Lower lobe of right lung (tissue), 2 donors: ENCODE data around the gene ORC3. TPM values are rescaled to one million over a fixed set of nuclear protein-coding genes. Genes with fewer than 3 reads are reported as not detected.

Source experiments
- ATAC-seq, 2 donors: fragments of 200-7000 bp; cut with Tn5 transposase; one replicate each; pipeline ENCODE4 v1.9.1; 2020 to 2022; ENCODE audit warnings: mild to moderate bottlenecking in 2 of 2, moderate library complexity in 2 of 2
- DNase-seq: peaks from one replicate; pipeline ENCODE4 v3.0.0-alpha.2; 2020
- H3K27ac ChIP-seq: fragments of 200-600 bp; one replicate; pipeline ENCODE4 v1.8.0; 2022
- H3K27me3 ChIP-seq: fragments of 200-600 bp; one replicate; pipeline ENCODE4 v1.8.0; 2022; ENCODE audit warnings: low read depth
- H3K36me3 ChIP-seq: fragments of 200-600 bp; one replicate; pipeline ENCODE4 v1.8.0; 2022; ENCODE audit warnings: mild to moderate bottlenecking
- H3K4me1 ChIP-seq: fragments of 200-600 bp; one replicate; pipeline ENCODE4 v1.8.0; 2022
- H3K4me3 ChIP-seq: fragments of 200-600 bp; one replicate; pipeline ENCODE4 v1.8.0; 2022; ENCODE audit warnings: mild to moderate bottlenecking
- H3K9me3 ChIP-seq: fragments of 200-600 bp; one replicate; pipeline ENCODE4 v1.8.0; 2022
- CTCF ChIP-seq: fragments of 200-600 bp; IDR thresholded peaks from one replicate; pipeline ENCODE4 v1.8.0; 2022; ENCODE audit warnings: antibody characterized with exemption, mild to moderate bottlenecking
- intact Hi-C: fragments of 100-400 bp; cut with DNase I; formaldehyde crosslinking; loops from one replicate; pipeline ENCODE4 v1.11.0; 2022
- total RNA-seq: library from RNA; stranded (reverse); fragmentation: NEBNext Ultra II Directional; extraction: Animal tissue kit (Norgen Biotek cat#: 25700); gene quantifications from one replicate; pipeline ENCODE4 v1.2.1, GENCODE V29; 2021
- donor health status: DM: no; HTN: yes; CAD: no; lungs with severe emphysema.

Gene ORC3
- total RNA-seq, 1 donor from 2014 or later, result 16.6 TPM

GRCh38 chr6:87544474-87544735 is 45.5 kb upstream of the ORC3 start:
- Histone ChIP-seq H3K4me3 (no peak overlapping the region), H3K9me3 (no peaks in the 10 kb centered on the region), H3K27ac (no peak overlapping the region), H3K4me1 (peaks cover 5% of the 10 kb centered on the region), H3K27me3 (no peaks in the 10 kb centered on the region), H3K36me3 (peaks cover 78% of the 10 kb centered on the region)
- intact Hi-C loops, result no loop called here
- ATAC-seq, result no peak
- no peak for DNase-seq
- no peak for TF ChIP-seq CTCF

- intact Hi-C loops, result no loop called here
- TF ChIP-seq CTCF, result no peak
- no peak for DNase-seq
Measured at GRCh38 chr6:87551799-87552198, 38.1 kb upstream of the ORC3 start.

DNA sequence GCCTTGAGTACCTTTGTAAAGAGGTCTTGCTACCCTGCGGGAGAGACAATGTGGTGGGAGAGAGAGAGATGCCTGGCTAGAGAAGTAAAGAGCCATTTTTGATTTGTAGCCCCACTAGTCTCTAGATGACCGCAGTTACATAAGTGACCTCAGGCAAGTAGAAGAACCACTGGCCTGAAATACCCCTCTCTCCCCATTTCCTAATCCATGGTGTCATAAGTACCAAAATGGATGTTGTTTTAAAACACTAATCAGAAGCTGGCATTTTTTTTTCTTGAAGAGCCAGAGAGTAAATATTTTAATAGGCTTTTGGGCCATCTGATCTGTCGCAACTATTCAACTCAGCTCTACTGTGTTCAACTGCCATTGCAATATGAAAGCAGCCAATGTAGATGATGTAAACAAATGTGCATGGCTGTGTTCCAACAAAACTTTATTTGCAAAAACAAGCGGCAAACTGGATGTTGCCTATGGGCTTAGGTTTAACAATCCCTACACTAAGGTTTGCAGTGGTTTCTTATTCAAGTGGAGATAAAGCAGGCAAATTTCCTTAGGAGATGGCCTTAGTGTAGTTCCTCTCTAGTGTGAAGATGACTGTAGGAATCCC is 36.7 kb upstream of the ORC3 start:
- no peak overlapping the region for H3K27ac ChIP-seq
- H3K4me3 ChIP-seq, result no peak overlapping the region
- no peak for TF ChIP-seq CTCF
- intact Hi-C loops, result no loop called here
- H3K9me3 ChIP-seq, result no peaks in the 10 kb centered on the region
- ATAC-seq (no peak), DNase-seq (no peak)
- peaks cover 64% of the 10 kb centered on the region for H3K36me3 ChIP-seq
- no peaks in the 10 kb centered on the region for H3K27me3 ChIP-seq
- H3K4me1 ChIP-seq, result no peaks in the 10 kb centered on the region

More at GRCh38 chr6:87551799-87552198, 38.1 kb upstream of the ORC3 start:
- Histone ChIP-seq H3K27ac (no peak overlapping the region), H3K4me1 (no peaks in the 10 kb centered on the region), H3K4me3 (no peak overlapping the region), H3K27me3 (no peaks in the 10 kb centered on the region), H3K9me3 (no peaks in the 10 kb centered on the region), H3K36me3 (peaks cover 74% of the 10 kb centered on the region)
- ATAC-seq, result no peak

DNA sequence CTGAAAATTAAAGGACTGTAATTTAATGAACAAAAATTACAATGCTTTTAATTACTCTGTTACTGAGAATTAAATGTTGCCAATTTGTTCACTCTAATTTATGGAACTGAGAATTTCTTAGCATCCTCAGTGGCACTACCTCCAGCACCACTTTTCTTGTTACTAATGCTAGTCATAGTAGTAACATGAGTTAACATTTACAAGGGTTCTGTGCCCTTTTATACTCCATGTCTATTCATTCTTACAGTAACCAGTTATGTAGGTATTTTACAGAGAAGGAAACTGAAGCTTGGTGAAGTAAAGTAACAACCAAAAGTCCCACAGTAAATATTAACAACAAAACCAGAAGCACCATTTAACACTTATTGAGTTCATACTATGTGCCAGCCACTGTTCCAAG is 34.4 kb upstream of the ORC3 start:
- intact Hi-C loops, result no loop called here
- H3K27ac ChIP-seq, result no peak overlapping the region
- H3K4me3 ChIP-seq, result no peak overlapping the region
- H3K27me3 ChIP-seq, result no peaks in the 10 kb centered on the region
- DNase-seq (no peak), ATAC-seq (no peak)
- H3K9me3 ChIP-seq, result no peaks in the 10 kb centered on the region
- no peaks in the 10 kb centered on the region for H3K4me1 ChIP-seq
- no peak for TF ChIP-seq CTCF
- H3K36me3 ChIP-seq, result peaks cover 67% of the 10 kb centered on the region

DNA sequence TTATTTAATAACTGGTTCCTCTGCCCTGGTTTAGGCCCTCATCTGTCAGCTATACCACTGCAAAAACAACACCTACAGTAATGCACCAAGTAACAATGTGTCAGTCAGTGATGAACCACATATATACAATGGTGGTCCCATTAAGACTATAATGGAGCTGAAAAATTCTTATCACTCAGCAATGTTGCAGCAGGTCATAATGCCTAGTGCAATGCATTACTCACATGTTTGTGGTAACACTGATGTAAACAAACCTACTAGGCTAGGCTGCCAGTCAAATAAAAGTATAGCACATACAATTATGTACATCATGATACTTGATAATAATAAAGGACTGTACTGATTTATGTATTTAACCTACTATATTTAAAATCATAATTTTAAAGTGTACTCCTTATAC is 31.5 kb upstream of the ORC3 start:
- Histone ChIP-seq H3K36me3 (peaks cover 74% of the 10 kb centered on the region), H3K4me1 (no peaks in the 10 kb centered on the region), H3K4me3 (no peak overlapping the region), H3K27me3 (no peaks in the 10 kb centered on the region), H3K27ac (no peak overlapping the region), H3K9me3 (no peaks in the 10 kb centered on the region)
- ATAC-seq, result no peak
- no peak for DNase-seq
- intact Hi-C loops, result no loop called here
- TF ChIP-seq CTCF, result no peak

GRCh38 chr6:87561017-87561416 is 28.9 kb upstream of the ORC3 start:
- ATAC-seq (no peak), DNase-seq (no peak)
- Histone ChIP-seq H3K36me3 (peaks cover 62% of the 10 kb centered on the region), H3K9me3 (no peaks in the 10 kb centered on the region), H3K27ac (no peak overlapping the region), H3K27me3 (no peaks in the 10 kb centered on the region), H3K4me1 (no peaks in the 10 kb centered on the region), H3K4me3 (no peak overlapping the region)
- TF ChIP-seq CTCF, result no peak
- intact Hi-C loops, result no loop called here
